Panc1 (cell line): ENCODE results near the gene EBF4. TPM values are rescaled to one million over a fixed set of nuclear protein-coding genes. Genes with fewer than 3 reads are reported as not detected.
"Not testable (repeated sequence)": the region's sequence is repeated elsewhere in the genome, so short reads cannot be mapped to it uniquely, and the experiment has no call there.

Experiments
- ATAC-seq: fragments of 200-7000 bp; cut with Tn5 transposase; 2 replicates; pipeline ENCODE4 v1.9.1; 2020; ENCODE audit warnings: mild to moderate bottlenecking, moderate library complexity
- BruUV-seq: library from RNA; stranded (reverse); fragments of 400-500 nt; replicated peaks from 2 replicates; lab custom pipeline; 2021; lab: Mats Ljungman, UMichigan
- CTCF ChIA-PET: fragments of 300-600 bp; sonication (Branson Sonifier 250); formaldehyde crosslinking; loops from one replicate; lab custom pipeline; 2022; ENCODE audit warnings: antibody characterized with exemption; lab: Charles Lee
- POLR2A ChIA-PET: fragments of 300-600 bp; sonication (Branson Sonifier 250); formaldehyde crosslinking; loops from one replicate; lab custom pipeline; 2022; ENCODE audit warnings: antibody characterized with exemption; lab: Charles Lee
- DNase-seq: peaks from one replicate; pipeline ENCODE4 v3.0.0-alpha.2; 2010; ENCODE audit warnings: low read depth, low spot score
- H3K27ac ChIP-seq: 2 replicates; pipeline ENCODE4 v1.5.1; 2011; ENCODE audit warnings: mild to moderate bottlenecking, low read length, inconsistent platforms
- H3K27me3 ChIP-seq: fragments of 200-500 bp; sonication (Bioruptor generic); 2 replicates; pipeline ENCODE4 v1.6.0; 2014; ENCODE audit warnings: low read length, inconsistent platforms; ENCODE audit not compliant: control insufficient read depth, insufficient read depth
- H3K36me3 ChIP-seq: fragments of 200-500 bp; sonication (Bioruptor generic); 2 replicates; pipeline ENCODE4 v1.5.1; 2014; ENCODE audit warnings: inconsistent platforms, mild to moderate bottlenecking, low read length, moderate library complexity; ENCODE audit not compliant: control insufficient read depth, insufficient read depth
- H3K4me1 ChIP-seq: 2 replicates; pipeline ENCODE4 v1.5.1; 2011; ENCODE audit warnings: inconsistent platforms, mild to moderate bottlenecking, low read length, moderate library complexity; ENCODE audit not compliant: control insufficient read depth, insufficient read depth
- H3K4me3 ChIP-seq, 2 experiments: 2 replicates each; pipeline ENCODE4 v1.5.1; 2011 to 2012; ENCODE audit warnings: low read depth in 2 of 2, low read length in 2 of 2, mild to moderate bottlenecking in 2 of 2, inconsistent platforms in 1 of 2, moderate library complexity in 1 of 2
- H3K9me3 ChIP-seq: fragments of 200-500 bp; sonication (Bioruptor generic); 2 replicates; pipeline ENCODE4 v1.5.1; 2014; ENCODE audit warnings: low read depth, mild to moderate bottlenecking, inconsistent platforms, low read length, moderate library complexity; ENCODE audit not compliant: control insufficient read depth, insufficient read depth
- POLR2AphosphoS5 ChIP-seq: IDR thresholded peaks from 2 replicates; pipeline ENCODE4 v1.6.1; 2012; ENCODE audit warnings: mild to moderate bottlenecking, low read depth, low read length, moderate library complexity
- SIN3A ChIP-seq: IDR thresholded peaks from 2 replicates; pipeline ENCODE4 v1.6.1; 2012; ENCODE audit warnings: low read depth, mild to moderate bottlenecking, low read length, moderate library complexity, borderline replicate concordance; ENCODE audit not compliant: insufficient read depth
- TCF7L2 ChIP-seq: IDR thresholded peaks from 2 replicates; pipeline ENCODE4 v1.6.1; 2011; ENCODE audit warnings: mild to moderate bottlenecking, low read depth, low read length, inconsistent platforms
- in situ Hi-C: cut with HindIII; loops from 2 replicates; pipeline ENCODE4 v1.10.0; 2016; ENCODE audit warnings: low sequenced_read_pairs, low pct_unique_long_range_greater_than_20kb
- intact Hi-C: fragments of 100-400 bp; cut with micrococcal nuclease; formaldehyde crosslinking; loops from one replicate; pipeline ENCODE4 v1.10.0; 2022; ENCODE audit not compliant: unreplicated experiment
- total RNA-seq: library from RNA; stranded (reverse); gene quantifications from one replicate; pipeline ENCODE4 v1.2.1, GENCODE V29; 2021; ENCODE audit not compliant: unreplicated experiment
- TF ChIP-seq, protein P1 (sequence below), 2 experiments: IDR thresholded peaks; 2 replicates each; pipeline ENCODE4 v1.6.1; 2011 to 2012; ENCODE audit warnings: low read depth in 2 of 2, control low read depth in 1 of 2, low read length in 1 of 2, mild to moderate bottlenecking in 1 of 2, moderate library complexity in 1 of 2; ENCODE audit not compliant: insufficient read depth in 1 of 2
- TF ChIP-seq, protein P2 (sequence below): fragments of 450-650 bp; IDR thresholded peaks from 2 replicates; pipeline ENCODE4 v1.5.1; 2017; ENCODE audit warnings: mild to moderate bottlenecking

Gene EBF4
- total RNA-seq, 1 experiment from 2014 or later = 6.8 TPM

DNA sequence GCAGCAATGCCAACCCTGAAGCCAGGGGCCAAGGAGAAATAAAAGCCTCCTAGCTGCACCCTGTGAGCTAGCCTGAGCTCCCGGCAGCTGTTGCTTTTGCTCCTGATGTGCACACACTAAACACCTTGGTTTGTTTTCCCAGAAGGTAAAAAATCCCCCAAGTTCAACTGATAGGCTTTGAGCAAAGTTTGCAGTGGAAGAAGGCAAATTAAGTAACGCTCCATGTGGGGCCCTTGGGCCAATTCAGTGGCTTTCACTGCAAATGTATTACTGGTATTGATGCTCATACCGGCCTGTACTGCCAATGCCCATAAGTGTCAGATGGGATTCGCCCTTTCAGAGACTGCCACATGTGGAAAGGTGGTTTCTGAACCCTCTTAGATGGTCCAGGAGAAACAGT is 19.1 kb upstream of the EBF4 start:
- BruUV-seq = no TSS peak
- intact Hi-C loops = no loop called here
- DNase-seq = no peak

DNA sequence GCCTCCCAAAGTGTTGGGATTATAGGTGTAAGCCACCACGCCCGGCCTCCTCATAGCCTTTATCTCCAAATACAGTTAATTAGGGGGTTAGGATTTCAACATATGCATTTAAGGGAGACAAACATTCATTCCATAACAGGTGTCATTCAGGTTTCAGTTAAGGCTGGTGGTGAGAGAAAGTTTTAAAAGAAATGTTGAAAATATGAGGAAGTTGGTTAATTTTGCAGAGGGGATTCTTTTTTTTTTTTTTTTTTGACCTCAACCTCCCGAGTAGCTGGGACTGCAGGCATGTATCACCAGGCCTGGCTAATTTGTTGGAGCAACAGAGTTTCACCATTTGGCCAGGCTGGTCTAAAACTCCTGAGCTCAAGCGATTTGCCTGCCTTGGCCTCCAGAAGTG is 12.5 kb upstream of the EBF4 start:
- BruUV-seq = no TSS peak

More for the DNA sequence above, 19.1 kb upstream of the EBF4 start:
- Histone ChIP-seq H3K27me3 (no peaks in the 10 kb centered on the region; the same call in 1 of the 2 replicates), H3K4me1 (no peaks in the 10 kb centered on the region), H3K27ac (no peak overlapping the region), H3K4me3 (no peak overlapping the region), H3K36me3 (no peaks in the 10 kb centered on the region), H3K9me3 (no peaks in the 10 kb centered on the region)
- POLR2A ChIA-PET = no interaction called here
- in situ Hi-C loops = no loop called here
- CTCF ChIA-PET = interaction anchor here (0.7 kb wide), 4 partner anchors 86 to 371 kb away, joined by 3 to 8 read pairs (median 6); no protein-coding TSS in a partner anchor
- ATAC-seq = 0 out of 2 replicates have a peak, but pooled peaks have one; percentile 30
- TF ChIP-seq SIN3A = no peak
- TF ChIP-seq, protein P1, sequence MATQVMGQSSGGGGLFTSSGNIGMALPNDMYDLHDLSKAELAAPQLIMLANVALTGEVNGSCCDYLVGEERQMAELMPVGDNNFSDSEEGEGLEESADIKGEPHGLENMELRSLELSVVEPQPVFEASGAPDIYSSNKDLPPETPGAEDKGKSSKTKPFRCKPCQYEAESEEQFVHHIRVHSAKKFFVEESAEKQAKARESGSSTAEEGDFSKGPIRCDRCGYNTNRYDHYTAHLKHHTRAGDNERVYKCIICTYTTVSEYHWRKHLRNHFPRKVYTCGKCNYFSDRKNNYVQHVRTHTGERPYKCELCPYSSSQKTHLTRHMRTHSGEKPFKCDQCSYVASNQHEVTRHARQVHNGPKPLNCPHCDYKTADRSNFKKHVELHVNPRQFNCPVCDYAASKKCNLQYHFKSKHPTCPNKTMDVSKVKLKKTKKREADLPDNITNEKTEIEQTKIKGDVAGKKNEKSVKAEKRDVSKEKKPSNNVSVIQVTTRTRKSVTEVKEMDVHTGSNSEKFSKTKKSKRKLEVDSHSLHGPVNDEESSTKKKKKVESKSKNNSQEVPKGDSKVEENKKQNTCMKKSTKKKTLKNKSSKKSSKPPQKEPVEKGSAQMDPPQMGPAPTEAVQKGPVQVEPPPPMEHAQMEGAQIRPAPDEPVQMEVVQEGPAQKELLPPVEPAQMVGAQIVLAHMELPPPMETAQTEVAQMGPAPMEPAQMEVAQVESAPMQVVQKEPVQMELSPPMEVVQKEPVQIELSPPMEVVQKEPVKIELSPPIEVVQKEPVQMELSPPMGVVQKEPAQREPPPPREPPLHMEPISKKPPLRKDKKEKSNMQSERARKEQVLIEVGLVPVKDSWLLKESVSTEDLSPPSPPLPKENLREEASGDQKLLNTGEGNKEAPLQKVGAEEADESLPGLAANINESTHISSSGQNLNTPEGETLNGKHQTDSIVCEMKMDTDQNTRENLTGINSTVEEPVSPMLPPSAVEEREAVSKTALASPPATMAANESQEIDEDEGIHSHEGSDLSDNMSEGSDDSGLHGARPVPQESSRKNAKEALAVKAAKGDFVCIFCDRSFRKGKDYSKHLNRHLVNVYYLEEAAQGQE (IDR thresholded peaks at IDR 0.05; ENCODE audit: insufficient read depth in 1 of 2, low read depth in 2 of 2, low read length in 1 of 2) = no peak

DNA sequence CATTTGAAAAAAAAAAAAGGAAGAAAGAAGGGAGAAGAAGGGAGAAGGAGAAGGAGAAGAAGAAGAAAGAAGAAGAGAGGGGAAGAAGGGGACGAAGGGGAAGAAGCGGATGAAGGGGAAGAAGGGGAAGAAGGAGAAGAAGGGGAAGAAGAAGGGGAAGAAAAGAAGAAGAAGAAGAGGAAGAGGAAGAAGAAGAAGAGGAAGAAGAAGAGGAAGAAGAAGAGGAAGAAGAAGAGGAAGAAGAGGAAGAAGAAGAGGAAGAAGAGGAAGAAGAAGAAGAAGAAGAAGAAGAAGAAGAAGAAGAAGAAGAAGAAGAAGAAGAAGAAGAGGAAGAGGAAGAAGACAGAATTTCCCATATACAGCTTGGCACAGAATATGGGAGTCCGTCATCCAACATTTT is 10.5 kb upstream of the EBF4 start:
- H3K36me3 ChIP-seq, H3K4me3 ChIP-seq, intact Hi-C loops, BruUV-seq, H3K27me3 ChIP-seq, DNase-seq, in situ Hi-C loops, H3K4me1 ChIP-seq, POLR2A ChIA-PET, CTCF ChIA-PET, H3K27ac ChIP-seq, ATAC-seq, H3K9me3 ChIP-seq: not testable (repeated sequence)

More for the DNA sequence above, 12.5 kb upstream of the EBF4 start:
- ATAC-seq = no peak
- H3K4me1 ChIP-seq = no peaks in the 10 kb centered on the region
- intact Hi-C loops = no loop called here
- H3K36me3 ChIP-seq = no peaks in the 10 kb centered on the region
- TF ChIP-seq, protein P1 (IDR thresholded peaks at IDR 0.05; ENCODE audit: insufficient read depth in 1 of 2, low read depth in 2 of 2, low read length in 1 of 2) = no peak
- TF ChIP-seq POLR2AphosphoS5 (no peak), TCF7L2 (no peak), SIN3A (no peak)
- TF ChIP-seq, protein P2, sequence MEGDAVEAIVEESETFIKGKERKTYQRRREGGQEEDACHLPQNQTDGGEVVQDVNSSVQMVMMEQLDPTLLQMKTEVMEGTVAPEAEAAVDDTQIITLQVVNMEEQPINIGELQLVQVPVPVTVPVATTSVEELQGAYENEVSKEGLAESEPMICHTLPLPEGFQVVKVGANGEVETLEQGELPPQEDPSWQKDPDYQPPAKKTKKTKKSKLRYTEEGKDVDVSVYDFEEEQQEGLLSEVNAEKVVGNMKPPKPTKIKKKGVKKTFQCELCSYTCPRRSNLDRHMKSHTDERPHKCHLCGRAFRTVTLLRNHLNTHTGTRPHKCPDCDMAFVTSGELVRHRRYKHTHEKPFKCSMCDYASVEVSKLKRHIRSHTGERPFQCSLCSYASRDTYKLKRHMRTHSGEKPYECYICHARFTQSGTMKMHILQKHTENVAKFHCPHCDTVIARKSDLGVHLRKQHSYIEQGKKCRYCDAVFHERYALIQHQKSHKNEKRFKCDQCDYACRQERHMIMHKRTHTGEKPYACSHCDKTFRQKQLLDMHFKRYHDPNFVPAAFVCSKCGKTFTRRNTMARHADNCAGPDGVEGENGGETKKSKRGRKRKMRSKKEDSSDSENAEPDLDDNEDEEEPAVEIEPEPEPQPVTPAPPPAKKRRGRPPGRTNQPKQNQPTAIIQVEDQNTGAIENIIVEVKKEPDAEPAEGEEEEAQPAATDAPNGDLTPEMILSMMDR = no peak
- 0 out of 2 replicates have a peak, but pooled peaks cover 2% of the 10 kb centered on the region for H3K27me3 ChIP-seq
- ChIA-PET POLR2A (no interaction called here), CTCF (no interaction called here)
- no peak overlapping the region for H3K27ac ChIP-seq
- H3K9me3 ChIP-seq = no peaks in the 10 kb centered on the region
- H3K4me3 ChIP-seq = no peak overlapping the region
- in situ Hi-C loops = no loop called here
- no peak for DNase-seq

DNA sequence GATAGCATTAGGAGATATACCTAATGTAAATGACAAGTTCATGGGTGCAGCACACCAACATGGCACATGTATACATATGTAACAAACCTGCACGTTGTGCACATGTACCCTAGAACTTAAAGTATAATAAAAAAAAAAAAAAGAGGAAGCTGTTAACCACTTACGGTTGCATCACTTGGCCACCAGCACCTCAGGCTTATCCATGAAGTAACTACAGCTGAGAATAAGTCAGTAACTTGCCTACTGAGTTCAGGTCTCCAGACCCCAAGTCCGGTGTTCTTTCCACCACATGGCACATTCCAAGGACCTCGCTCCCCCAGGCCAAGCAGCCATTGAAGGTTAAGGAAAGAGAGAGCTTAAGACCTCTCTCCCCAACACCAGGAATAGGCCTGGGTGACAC is 7.8 kb upstream of the EBF4 start:
- H3K9me3 ChIP-seq, H3K27ac ChIP-seq, POLR2A ChIA-PET, H3K4me1 ChIP-seq, H3K27me3 ChIP-seq, H3K4me3 ChIP-seq, BruUV-seq, ATAC-seq, H3K36me3 ChIP-seq, DNase-seq, in situ Hi-C loops: not testable (repeated sequence)
- CTCF ChIA-PET = interaction anchor here (0.6 kb wide), 1 partner anchor 15 kb away, joined by 5 read pairs; no protein-coding TSS in a partner anchor
- intact Hi-C loops = loop anchor here (5.0 kb wide), 2 partner anchors 57 to 167 kb away; no protein-coding TSS in a partner anchor
